Activated CD8-positive, alpha-beta memory T cell treated with anti-CD3 and anti-CD28 coated beads, Interleukin-2, amount 50 U/mL, for 48 hours (primary cell): Measurements from ENCODE around the gene WASHC4.
"Not testable (repeated sequence)": the region's sequence is repeated elsewhere in the genome, so short reads cannot be mapped to it uniquely, and the experiment has no call there.

Source experiments
- DNase-seq: peaks from one replicate; pipeline ENCODE4 v3.0.0-alpha.2; 2020

WASHC4 gene

GRCh38 chr12:105166736-105167135, 59.2 kb downstream of the WASHC4 start:
- DNase-seq, result no peak

GRCh38 chr12:105167346-105167745, 59.8 kb downstream of the WASHC4 start:
- no peak for DNase-seq

GRCh38 chr12:105168006-105168405, 60.5 kb downstream of the WASHC4 start:
- no peak for DNase-seq

GRCh38 chr12:105170139-105170538, 62.6 kb downstream of the WASHC4 start:
- no peak for DNase-seq

- no peak for DNase-seq
These were observed 64.3 kb downstream of the WASHC4 start for GRCh38 chr12:105171691-105172436.

- DNase-seq, result no peak
These were observed 68.0 kb downstream of the WASHC4 start for GRCh38 chr12:105175397-105175990.

GRCh38 chr12:105177208-105177607, 69.7 kb downstream of the WASHC4 start:
- DNase-seq, result no peak

GRCh38 chr12:105179114-105179513, 71.6 kb downstream of the WASHC4 start:
- not testable (repeated sequence) for DNase-seq

GRCh38 chr12:105183406-105183805, 75.9 kb downstream of the WASHC4 start:
- not testable (repeated sequence) for DNase-seq

GRCh38 chr12:105183976-105184375, 76.4 kb downstream of the WASHC4 start:
- DNase-seq, result not testable (repeated sequence)

GRCh38 chr12:105189293-105189692, 81.8 kb downstream of the WASHC4 start:
- DNase-seq, result no peak

- DNase-seq, result no peak
These were observed 83.0 kb downstream of the WASHC4 start for GRCh38 chr12:105190530-105190929.

- no peak for DNase-seq
These were observed 85.2 kb downstream of the WASHC4 start for GRCh38 chr12:105192624-105193225.

- DNase-seq, result no peak
These were observed 87.4 kb downstream of the WASHC4 start for GRCh38 chr12:105194947-105195346.

- no peak for DNase-seq
These were observed 88.6 kb downstream of the WASHC4 start for GRCh38 chr12:105196090-105196489.

- no peak for DNase-seq
These were observed 91.4 kb downstream of the WASHC4 start for GRCh38 chr12:105198961-105199360.

GRCh38 chr12:105200385-105200784, 92.9 kb downstream of the WASHC4 start:
- no peak for DNase-seq

GRCh38 chr12:105201299-105201698, 93.8 kb downstream of the WASHC4 start:
- DNase-seq, result no peak

GRCh38 chr12:105202202-105202601, 94.7 kb downstream of the WASHC4 start:
- DNase-seq, result no peak

- no peak for DNase-seq
These were observed 96.6 kb downstream of the WASHC4 start for GRCh38 chr12:105204127-105204526.

GRCh38 chr12:105204916-105205315, 97.4 kb downstream of the WASHC4 start:
- no peak for DNase-seq

GRCh38 chr12:105205322-105206048, 98.0 kb downstream of the WASHC4 start:
- no peak for DNase-seq

- DNase-seq, result no peak
These were observed 99.3 kb downstream of the WASHC4 start for GRCh38 chr12:105206686-105207374.
